HUDEP-2 (cell line): ENCODE data around the gene FNDC8.
A peak's percentile ranks its signal among the peaks of the same experiment; 100 is the strongest.
"Not testable (repeated sequence)": the region's sequence is repeated elsewhere in the genome, so short reads cannot be mapped to it uniquely, and the experiment has no call there.

Source experiments
- DNase-seq, 76 experiments: peaks; one replicate each; lab custom pipeline; 2025; ENCODE audit not compliant: unreplicated experiment in 76 of 76; lab: John Stamatoyannopoulos, UW

The FNDC8 gene

DNA sequence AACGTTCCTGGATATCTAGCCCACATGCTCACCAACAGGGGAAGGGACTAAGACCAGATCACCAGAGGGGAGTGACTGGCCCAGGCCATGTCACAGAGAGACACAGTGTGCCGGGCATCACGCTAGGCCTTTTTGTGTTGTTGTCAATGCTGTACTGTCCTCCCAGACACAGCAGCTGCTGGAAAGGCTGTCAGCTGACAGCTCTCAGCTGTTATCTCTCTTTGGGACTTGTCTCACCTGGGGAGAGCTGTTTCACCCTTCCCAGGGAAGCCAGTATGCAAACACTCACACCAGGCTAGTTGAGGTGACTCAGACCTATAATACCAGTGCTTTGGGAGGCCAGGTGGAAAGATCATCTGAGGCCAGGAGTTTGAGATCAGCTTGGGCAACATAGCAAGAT lies 45.6 kb downstream of the FNDC8 start:
- DNase-seq = no peak

GRCh38 chr17:35167666-35168065 lies 46.3 kb downstream of the FNDC8 start:
- DNase-seq = no peak

DNA sequence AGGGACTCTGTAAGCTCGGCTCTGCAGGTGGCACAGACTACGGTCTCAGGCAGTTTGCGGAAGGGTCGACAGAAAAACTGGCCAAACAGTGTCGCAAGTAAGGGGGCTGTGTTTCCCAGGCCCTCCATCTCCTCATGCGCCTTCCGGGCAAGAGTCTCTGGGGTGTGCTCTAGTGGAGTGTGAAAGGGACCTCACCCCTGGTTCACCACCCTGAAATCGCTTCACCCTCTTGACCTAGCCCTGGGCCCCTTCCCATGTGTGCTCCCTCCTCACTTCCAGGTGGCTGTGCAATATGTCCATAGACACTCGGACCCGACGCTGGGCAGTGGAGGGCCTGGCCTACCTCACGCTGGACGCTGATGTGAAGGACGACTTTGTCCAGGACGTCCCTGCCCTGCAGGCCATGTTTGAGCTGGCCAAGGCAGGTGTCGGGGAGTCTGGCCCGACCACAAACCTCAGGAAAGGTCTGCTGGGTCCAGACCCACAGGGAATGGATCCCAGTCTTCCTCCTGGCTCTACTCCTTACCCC lies 48.5 kb downstream of the FNDC8 start:
- peak in 1 of 76 experiments; percentile 2 for DNase-seq

DNA sequence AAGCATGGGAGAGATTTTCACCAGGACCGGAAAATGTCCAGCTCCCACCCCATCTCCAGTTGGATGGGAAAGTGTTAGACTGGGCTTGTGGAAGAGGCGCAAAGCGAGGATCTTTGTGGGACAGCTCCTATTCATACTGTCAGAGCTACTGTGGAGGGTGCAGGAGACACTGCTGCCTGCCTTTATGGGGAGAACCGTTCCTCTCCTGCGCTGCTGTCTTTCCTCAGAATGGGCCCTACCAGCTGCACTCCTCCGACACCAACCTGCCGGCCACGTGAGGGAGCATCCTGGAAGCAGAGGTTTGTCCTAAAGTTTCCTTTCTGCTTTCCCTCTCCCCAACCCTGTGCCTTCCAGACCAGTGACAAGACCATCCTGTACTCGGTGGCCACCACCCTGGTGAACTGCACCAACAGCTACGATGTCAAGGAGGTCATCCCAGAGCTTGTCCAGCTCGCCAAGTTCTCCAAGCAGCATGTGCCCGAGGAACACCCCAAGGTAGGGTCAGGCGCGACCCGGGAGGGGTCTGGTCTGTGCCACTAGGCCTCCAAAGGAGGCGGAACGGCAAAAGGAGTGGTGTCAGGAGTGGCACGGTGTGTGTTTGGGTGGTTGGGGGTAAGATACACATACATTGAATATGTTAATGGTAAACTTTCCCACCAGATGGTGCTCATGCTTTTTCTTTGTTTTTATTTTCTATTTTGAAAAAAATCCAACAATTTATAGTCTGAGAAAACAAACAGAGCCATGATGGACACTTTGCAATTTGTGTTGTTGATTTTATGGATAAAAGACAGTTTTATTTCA lies 49.8 kb downstream of the FNDC8 start:
- no peak for DNase-seq

- no peak for DNase-seq
Observed at GRCh38 chr17:35171834-35172233, 50.4 kb downstream of the FNDC8 start.

- not testable (repeated sequence) for DNase-seq
Observed at GRCh38 chr17:35172321-35172720, 50.9 kb downstream of the FNDC8 start.

DNA sequence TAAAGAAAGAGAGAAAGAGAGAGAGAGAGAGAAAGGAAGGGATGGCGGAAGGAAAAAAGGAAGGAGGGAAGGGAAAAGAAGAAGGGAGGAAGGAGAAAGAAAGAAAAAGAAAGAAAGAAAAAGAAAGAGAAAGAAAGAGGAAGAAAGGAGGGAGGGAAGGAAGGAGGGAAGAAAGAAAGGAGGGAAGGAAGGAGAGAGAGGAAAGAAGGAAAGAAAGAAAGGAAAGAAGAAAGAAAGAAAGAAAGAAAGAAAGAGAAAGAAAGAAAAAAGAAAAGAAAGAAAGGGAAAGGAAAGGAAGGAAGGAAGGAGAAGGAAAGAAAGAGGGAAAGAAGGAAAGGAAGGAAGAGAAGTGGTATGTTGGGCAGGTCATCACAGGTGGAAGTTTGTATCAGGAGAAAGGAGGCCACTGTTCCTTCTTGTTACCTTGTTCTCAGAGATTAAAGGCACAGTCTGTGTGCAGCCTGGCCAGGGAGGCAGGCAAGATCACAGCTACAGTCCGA lies 53.5 kb downstream of the FNDC8 start:
- DNase-seq = no peak

- no peak for DNase-seq
Observed at GRCh38 chr17:35175638-35176415, 54.4 kb downstream of the FNDC8 start.

DNA sequence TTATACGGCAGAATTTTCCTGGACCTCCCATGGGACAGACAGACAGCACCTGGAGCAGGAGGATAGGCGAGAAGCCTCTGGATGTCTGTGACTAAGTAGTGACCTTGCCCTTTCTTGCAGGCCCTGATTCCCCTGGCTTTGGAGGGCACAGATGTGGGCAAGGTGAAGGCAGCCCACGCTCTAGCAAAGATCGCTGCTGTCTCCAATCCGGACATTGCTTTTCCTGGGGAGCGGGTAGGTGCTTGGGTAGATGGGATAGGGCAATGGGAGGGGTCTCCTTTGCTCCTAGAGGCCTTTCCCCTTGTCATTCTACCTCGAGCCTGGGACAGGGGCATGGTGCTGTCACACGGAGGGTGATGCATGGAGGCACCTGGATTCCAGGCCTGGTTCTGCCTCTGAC lies 55.5 kb downstream of the FNDC8 start:
- DNase-seq = no peak

DNA sequence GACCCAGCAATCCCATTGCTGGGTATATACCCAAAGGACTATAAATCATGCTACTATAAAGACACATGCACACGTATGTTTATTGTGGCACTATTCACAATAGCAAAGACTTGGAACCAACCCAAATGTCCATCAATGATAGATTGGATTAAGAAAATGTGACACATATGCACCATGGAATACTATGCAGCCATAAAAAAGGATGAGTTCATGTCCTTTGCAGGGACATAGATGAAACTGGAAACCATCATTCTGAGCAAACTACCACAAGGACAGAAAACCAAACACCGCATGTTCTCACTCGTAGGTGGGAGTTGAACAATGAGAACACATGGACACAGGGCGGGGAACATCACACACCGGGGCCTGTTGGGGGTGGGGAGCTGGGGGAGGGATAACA lies 58.0 kb downstream of the FNDC8 start:
- DNase-seq = not testable (repeated sequence)
